Psoas muscle (tissue), 8 donors: ENCODE data around the gene PPP1R9B. TPM values are rescaled to one million over a fixed set of nuclear protein-coding genes. Genes with fewer than 3 reads are reported as not detected.

Source experiments
- ATAC-seq, 4 donors: fragments of 200-7000 bp; cut with Tn5 transposase; one replicate each; pipeline ENCODE4 v1.9.1; 2020; ENCODE audit warnings: moderate library complexity in 3 of 4, mild to moderate bottlenecking in 2 of 4
- DNase-seq, 2 donors: peaks; one replicate each; pipeline ENCODE4 v3.0.0-alpha.2; 2020
- H3K27ac ChIP-seq: fragments of 200-600 bp; one replicate; pipeline ENCODE4 v1.8.0; 2022
- H3K27me3 ChIP-seq, 3 donors: fragments of 200-600 bp in 1 of 3; one replicate each; pipeline versions ENCODE4 v1.6.1 to v1.8.0; 2013 to 2022; ENCODE audit warnings: low read length in 2 of 3, mild to moderate bottlenecking in 2 of 3, moderate library complexity in 1 of 3; ENCODE audit not compliant: insufficient read depth in 3 of 3
- H3K36me3 ChIP-seq, 2 donors: fragments of 200-600 bp in 1 of 2; one replicate each; pipeline versions ENCODE4 v1.6.1 to v1.8.0; 2013 to 2022; ENCODE audit warnings: low read depth in 1 of 2, mild to moderate bottlenecking in 1 of 2, moderate library complexity in 1 of 2; ENCODE audit not compliant: insufficient read depth in 1 of 2
- H3K4me1 ChIP-seq: fragments of 200-600 bp; one replicate; pipeline ENCODE4 v1.8.0; 2022
- H3K4me3 ChIP-seq: fragments of 200-600 bp; one replicate; pipeline ENCODE4 v1.8.0; 2022; ENCODE audit warnings: mild to moderate bottlenecking
- H3K9me3 ChIP-seq: fragments of 200-600 bp; one replicate; pipeline ENCODE4 v1.8.0; 2022
- WGBS, 3 donors: extraction: QIAGEN DNeasy Blood & Tissue Kit; methylation state at CpG; one replicate each; pipeline versions ENCODE4 v1.1.6 to v1.1.7; 2013; 5-methylcytosine and 5-hydroxymethylcytosine counted together
- intact Hi-C, 2 donors: fragments of 100-400 bp; cut with DNase I; formaldehyde crosslinking; loops; one replicate each; pipeline versions ENCODE4 v1.11.0 to v1.14.2; 2022
- polyA plus RNA-seq, 3 donors: library from polyadenylated mRNA; stranded (reverse); fragments of 200-250 nt; gene quantifications; one replicate each; pipeline ENCODE4 v1.2.3, GENCODE V29; 2013
- total RNA-seq, 4 donors: library from RNA; stranded (reverse); fragmentation: NEBNext Ultra II Directional in 2 of 4; extraction: Animal tissue kit (Norgen Biotek cat#: 25700) in 2 of 4; gene quantifications; one replicate each; pipeline versions ENCODE4 v1.2.1 to v1.2.4, GENCODE V29; 2021 to 2023
- TF ChIP-seq, protein P1 (sequence below): fragments of 200-600 bp; IDR thresholded peaks from one replicate; pipeline ENCODE4 v1.8.0; 2022; ENCODE audit warnings: antibody characterized with exemption
- donor health status: healthy with polysubstance abuse.
- donor health status: DM: no; HTN: no; CAD: no; lungs with moderate emphysema.
- donor health status: Bipolar disorder and iron deficiency.
- donor health status: healthy.
- donor health status: DM: yes; HTN: yes; CAD: no.
- donor health status: DM: no; HTN: no; CAD: no.
- donor health status: DM: no; HTN: no; CAD: no.
- donor health status: DM: yes; HTN: yes; CAD: no.

The PPP1R9B gene
- total and polyA plus RNA-seq, 7 donors, result 7.0 to 26.5 (median 15.1) TPM

DNA sequence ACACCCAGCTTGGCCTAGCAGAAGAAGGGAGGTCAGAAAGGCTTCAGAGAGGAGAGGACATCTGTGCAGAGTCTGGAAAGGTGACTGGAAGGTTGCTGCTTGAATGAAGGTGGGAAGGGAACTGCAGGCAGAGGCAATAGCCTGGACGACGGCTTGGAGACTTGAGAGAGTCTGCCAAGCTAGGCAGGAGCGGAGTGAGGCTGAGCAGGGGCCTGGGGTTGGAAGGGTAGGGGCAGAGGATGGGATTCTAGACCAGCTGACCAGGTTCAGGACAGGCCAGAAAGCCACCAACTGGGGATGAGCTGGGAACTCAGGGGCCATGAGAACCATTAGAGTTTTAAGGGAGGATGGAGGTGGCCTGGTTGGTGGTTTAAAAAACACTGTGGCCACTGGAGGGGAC is 15.0 kb upstream of the PPP1R9B start:
- Histone ChIP-seq H3K4me1 (peaks cover 59% of the 10 kb centered on the region), H3K4me3 (peak overlapping the region; percentile 80), H3K27me3 (no peaks in the 10 kb centered on the region), H3K27ac (peak overlapping the region; percentile 99), H3K9me3 (no peaks in the 10 kb centered on the region), H3K36me3 (peaks cover 0 to 26% of the 10 kb centered on the region in 2 donors)
- 34 to 47% (median 35%) methylated on average over 3 of the region's 3 CpGs for WGBS, 3 donors
- DNase-seq (no peak), ATAC-seq (peak in 3 of 4 donors; percentile 0 to 2 (median 1))
- TF ChIP-seq, protein P1, sequence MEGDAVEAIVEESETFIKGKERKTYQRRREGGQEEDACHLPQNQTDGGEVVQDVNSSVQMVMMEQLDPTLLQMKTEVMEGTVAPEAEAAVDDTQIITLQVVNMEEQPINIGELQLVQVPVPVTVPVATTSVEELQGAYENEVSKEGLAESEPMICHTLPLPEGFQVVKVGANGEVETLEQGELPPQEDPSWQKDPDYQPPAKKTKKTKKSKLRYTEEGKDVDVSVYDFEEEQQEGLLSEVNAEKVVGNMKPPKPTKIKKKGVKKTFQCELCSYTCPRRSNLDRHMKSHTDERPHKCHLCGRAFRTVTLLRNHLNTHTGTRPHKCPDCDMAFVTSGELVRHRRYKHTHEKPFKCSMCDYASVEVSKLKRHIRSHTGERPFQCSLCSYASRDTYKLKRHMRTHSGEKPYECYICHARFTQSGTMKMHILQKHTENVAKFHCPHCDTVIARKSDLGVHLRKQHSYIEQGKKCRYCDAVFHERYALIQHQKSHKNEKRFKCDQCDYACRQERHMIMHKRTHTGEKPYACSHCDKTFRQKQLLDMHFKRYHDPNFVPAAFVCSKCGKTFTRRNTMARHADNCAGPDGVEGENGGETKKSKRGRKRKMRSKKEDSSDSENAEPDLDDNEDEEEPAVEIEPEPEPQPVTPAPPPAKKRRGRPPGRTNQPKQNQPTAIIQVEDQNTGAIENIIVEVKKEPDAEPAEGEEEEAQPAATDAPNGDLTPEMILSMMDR, result no peak
- intact Hi-C loops, result loop anchor here (5.0 kb wide), 2 partner anchors 33 to 68 kb away; partner anchors contain the start of genes SAMD14 (in 2 of the 2) and PDK2 (in 1 of the 2)

DNA sequence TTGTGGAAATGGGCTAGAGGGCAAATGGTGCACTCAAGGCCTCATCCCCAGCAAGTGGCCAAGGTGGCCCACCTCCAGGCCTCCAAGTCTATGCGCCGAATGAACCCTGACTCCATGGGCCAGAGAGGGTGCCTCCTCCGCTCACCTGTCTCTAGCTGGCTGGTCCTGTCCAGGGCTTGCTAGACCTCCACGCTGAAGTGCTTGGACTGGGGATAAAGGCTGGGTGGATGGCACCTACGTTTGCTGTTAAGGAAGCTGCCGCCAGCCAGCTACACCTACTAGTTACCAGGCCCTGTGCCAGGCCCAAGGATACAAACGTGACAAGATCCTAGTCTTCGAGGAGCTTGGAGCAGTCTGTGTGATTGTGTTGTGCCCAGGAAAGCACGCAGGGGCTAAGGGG is 14.6 kb upstream of the PPP1R9B start:
- intact Hi-C loops, result loop anchor here (5.0 kb wide), 2 partner anchors 33 to 68 kb away; partner anchors contain the start of genes SAMD14 (in 2 of the 2) and PDK2 (in 1 of the 2)

DNA sequence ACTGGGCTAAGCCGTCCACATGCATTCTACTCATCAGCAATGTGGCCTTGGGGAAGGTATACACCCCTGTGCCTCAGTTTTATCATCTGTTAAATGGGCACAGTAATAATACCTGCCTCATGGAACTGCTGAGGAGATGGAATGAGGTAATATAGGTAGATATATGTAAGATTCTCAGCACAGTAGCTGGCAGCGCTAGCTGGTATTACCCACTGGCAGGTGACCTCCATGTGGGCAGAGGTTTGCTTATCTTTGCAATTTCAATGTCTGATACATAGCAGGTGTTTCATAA is 14.2 kb upstream of the PPP1R9B start:
- peaks cover 53% of the 10 kb centered on the region for H3K4me1 ChIP-seq
- WGBS, 3 donors, result 69 to 89% (median 78%) methylated on average over 2 of the region's 2 CpGs
- H3K36me3 ChIP-seq, result peaks cover 0 to 18% of the 10 kb centered on the region in 2 donors
- intact Hi-C loops, result no loop called here
- H3K4me3 ChIP-seq, result peak overlapping the region; percentile 80
- no peaks in the 10 kb centered on the region for H3K9me3 ChIP-seq
- TF ChIP-seq, protein P1, result no peak
- peak overlapping the region; percentile 99 for H3K27ac ChIP-seq
- no peak for DNase-seq
- no peaks in the 10 kb centered on the region for H3K27me3 ChIP-seq
- ATAC-seq, result no peak

More for the DNA sequence above, 14.6 kb upstream of the PPP1R9B start:
- 45 to 64% (median 47%) methylated on average over 9 of the region's 9 CpGs for WGBS, 3 donors
- Histone ChIP-seq H3K27me3 (no peaks in the 10 kb centered on the region), H3K9me3 (no peaks in the 10 kb centered on the region), H3K4me1 (peaks cover 55% of the 10 kb centered on the region), H3K27ac (peak overlapping the region; percentile 99), H3K36me3 (peaks cover 0 to 22% of the 10 kb centered on the region in 2 donors), H3K4me3 (peak overlapping the region; percentile 80)
- TF ChIP-seq, protein P1, result no peak
- DNase-seq, result peak in 1 of 2 donors; percentile 46
- no peak for ATAC-seq

DNA sequence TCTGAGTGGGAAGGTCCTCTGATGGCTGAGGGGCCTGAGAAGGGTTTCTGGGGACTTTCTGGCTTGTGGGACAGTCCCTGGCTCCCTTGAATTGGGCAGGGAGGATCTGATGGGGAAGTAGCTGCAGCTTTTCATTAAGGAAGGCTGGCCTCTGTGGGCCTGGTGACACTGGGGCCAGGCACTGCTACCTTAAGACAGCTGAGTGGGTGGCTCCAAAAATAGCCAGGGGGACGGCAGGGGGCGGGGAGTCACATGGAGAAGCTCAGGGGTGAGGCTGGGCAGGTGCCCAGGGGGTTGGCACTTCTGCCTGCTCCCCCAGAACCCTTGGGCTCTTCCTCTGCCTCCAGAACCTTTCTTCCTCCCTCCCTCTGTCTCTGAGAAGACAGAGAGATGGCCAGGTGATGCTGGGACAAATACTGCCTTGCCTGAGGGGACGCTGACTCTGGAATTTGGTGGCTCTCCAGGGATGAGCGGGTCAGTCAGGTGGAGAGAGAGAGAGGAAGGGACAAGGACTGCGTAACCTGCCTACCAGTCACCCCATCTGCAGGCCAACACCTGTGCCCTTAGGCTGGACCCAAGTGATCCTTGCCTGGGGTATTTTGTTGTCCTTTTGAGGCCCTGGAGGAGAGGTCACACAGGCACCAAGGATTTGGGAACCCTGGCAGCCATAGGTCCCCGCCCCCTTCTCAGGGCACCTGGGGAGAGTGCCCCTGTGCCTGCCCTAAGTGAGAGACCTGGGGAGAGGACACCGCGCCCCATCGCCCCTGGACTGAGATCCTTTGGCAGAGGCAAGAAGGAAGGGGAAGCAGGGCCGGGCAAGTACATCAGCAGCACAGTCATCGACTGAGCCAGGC is 13.6 kb upstream of the PPP1R9B start:
- Histone ChIP-seq H3K27ac (peak overlapping the region; percentile 99), H3K4me3 (no peak overlapping the region), H3K36me3 (peaks cover 0 to 14% of the 10 kb centered on the region in 2 donors), H3K27me3 (no peaks in the 10 kb centered on the region), H3K9me3 (no peaks in the 10 kb centered on the region), H3K4me1 (peaks cover 53% of the 10 kb centered on the region)
- peak; percentile 60 to 79 for DNase-seq
- intact Hi-C loops, result no loop called here
- ATAC-seq, result peak in 3 of 4 donors; percentile 39 to 52 (median 45)
- TF ChIP-seq, protein P1, result no peak
- 53 to 64% (median 64%) methylated on average over 10 to 11 of the region's 11 CpGs for WGBS, 3 donors
